ENCODE measurements around the gene PRRX2.
"Not testable (repeated sequence)": the region's sequence is repeated elsewhere in the genome, so short reads cannot be mapped to it uniquely, and the experiment has no call there.

The PRRX2 gene

DNA sequence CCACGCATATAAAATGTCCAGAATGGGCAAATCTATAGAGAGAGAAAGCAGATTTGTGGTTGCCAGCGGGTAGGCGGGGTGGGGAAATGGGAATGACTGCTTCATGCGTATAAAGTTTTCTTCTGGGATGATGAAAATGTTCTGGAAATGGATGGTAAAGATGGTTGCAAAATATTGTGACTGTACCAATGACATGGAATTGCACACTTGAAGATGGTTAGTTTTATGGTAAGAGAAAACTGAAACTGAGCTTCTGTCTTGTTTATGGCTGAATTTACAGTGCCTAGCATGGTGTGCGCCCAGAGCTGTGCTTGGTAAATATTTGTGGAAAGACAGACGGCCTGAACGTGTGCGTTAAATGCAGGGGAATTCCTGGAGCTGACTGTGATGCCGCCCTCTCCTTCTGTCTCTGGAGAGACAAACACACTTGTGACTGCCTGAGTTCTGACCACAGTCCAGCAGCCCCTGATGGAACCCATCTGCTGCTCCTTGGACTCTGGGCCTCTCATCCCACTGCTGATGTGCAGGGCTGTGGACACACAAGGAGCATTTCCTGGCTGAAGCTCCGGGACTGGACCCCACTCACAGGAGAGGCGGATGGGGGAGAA is 96.0 kb downstream of the PRRX2 start:
- DNase-seq (ENCODE audit: low read depth), result no peak

DNA sequence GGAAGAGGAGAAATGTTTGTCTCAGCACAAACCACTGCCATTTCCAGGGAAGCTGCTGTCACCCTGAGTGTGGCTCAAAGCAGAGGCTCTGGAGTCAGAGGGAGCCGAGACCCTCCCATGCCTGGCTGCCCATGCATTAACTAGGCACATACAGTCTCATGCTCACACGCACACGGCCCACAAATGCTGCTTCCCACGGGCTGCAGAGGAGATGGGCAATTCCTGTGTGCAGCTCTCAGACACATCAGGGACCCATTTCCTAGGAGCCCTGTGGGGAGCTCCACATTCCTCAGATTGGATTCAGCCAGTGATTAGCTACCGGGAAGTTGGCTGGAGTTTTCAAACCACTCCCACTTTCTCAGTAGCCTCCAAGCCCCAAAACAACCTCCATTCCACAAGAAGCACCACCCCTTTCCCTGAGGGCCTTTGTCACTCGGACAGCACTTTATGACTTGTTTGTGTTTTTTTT is 96.5 kb downstream of the PRRX2 start:
- no peak for DNase-seq (ENCODE audit: low read depth)

GRCh38 chr9:129762370-129762984 is 97.0 kb downstream of the PRRX2 start:
- not testable (repeated sequence) for DNase-seq (ENCODE audit: low read depth)

GRCh38 chr9:129762985-129763926 is 97.8 kb downstream of the PRRX2 start:
- DNase-seq (ENCODE audit: low read depth), result no peak

DNA sequence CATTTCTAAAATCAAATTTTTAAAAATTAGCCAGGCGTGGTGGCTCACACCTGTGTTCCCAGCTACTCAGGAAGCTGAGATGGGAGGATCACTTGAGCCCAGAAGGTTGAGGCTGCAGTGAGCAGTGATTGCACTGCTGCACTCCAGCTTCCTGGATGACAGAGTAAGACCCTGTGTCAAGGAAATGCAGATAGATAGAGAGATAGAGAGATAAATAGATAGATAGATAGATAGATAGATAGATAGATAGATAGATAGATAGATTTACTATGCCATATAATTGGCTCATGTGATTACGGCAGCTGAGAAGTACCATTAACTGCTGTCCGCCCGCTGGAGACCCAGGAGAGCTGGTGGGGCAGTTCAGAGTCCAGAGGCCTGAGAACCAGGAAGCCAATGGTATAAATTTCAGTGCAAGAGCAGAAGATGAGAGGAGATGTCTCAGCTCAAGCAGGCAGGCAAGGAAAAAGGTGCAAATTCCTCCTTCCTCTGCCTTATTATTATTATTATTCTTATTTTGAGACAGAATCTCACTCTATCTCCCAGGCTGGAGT is 100.4 kb downstream of the PRRX2 start:
- DNase-seq (ENCODE audit: low read depth), result no peak

GRCh38 chr9:129768486-129768885 is 103.0 kb downstream of the PRRX2 start:
- DNase-seq (ENCODE audit: low read depth), result no peak

DNA sequence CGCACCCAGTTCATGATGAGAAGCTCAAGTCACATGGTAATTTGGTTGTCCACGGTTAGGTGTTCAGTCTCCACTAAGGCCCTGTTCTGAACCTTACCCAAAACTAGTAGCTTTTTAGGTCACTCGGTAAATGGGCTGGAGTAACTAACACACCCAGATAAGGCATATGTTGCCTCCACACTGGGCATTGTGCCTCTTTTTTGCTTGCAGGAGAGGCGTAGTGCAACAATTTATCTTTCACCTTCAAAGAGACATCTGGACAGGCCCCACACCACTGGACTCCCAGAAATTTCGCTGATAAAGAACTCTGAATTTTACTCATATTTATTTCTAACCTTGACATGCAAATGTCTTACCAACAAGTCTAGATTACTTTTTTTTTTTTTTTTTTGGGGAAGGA is 104.2 kb downstream of the PRRX2 start:
- DNase-seq (ENCODE audit: low read depth), result no peak

- no peak for DNase-seq (ENCODE audit: low read depth)
These were observed 105.3 kb downstream of the PRRX2 start for GRCh38 chr9:129770741-129771140.

Data from stimulated activated CD8-positive, alpha-beta memory T cell treated with anti-CD3 and anti-CD28 coated beads, Interleukin-7, amount 100 ng/mL, for 24 hours (primary cell).